Endothelial cell of umbilical vein (primary cell): Measurements from ENCODE around the gene GHRHR. TPM values are rescaled to one million over a fixed set of nuclear protein-coding genes. Genes with fewer than 3 reads are reported as not detected.

Experiments
- BruUV-seq: library from RNA; stranded (reverse); fragments of 400-500 nt; replicated peaks from 2 replicates; lab custom pipeline; 2021; lab: Mats Ljungman, UMichigan
- CTCF ChIA-PET: fragments of 300-600, 350-600 bp; sonication (Branson Sonifier 250); formaldehyde crosslinking; loops from one replicate; lab custom pipeline; 2021; ENCODE audit warnings: antibody characterized with exemption, inconsistent platforms; lab: Charles Lee
- POLR2A ChIA-PET: fragments of 300-600, 350-600 bp; sonication (Branson Sonifier 250); formaldehyde crosslinking; loops from one replicate; lab custom pipeline; 2021; ENCODE audit warnings: antibody characterized with exemption, inconsistent platforms; lab: Charles Lee
- DNase-seq: peaks from one replicate; pipeline ENCODE4 v3.0.0-alpha.2; 2011; ENCODE audit warnings: low read depth, low spot score
- FAIRE-seq: peaks from 2 replicates; lab custom pipeline; 2011; peaks lifted over from hg19 to GRCh38; lab: Jason Lieb, UNC
- H2AFZ ChIP-seq: 2 replicates; pipeline ENCODE4 v1.6.0; 2012; ENCODE audit warnings: low read depth, low read length, control low read depth, inconsistent platforms
- H3K27ac ChIP-seq: 2 replicates; pipeline ENCODE4 v1.5.1; 2011; ENCODE audit warnings: low read depth, mild to moderate bottlenecking, control low read depth, low read length, moderate library complexity; ENCODE audit not compliant: insufficient read depth
- H3K27me3 ChIP-seq, 2 experiments: 2 replicates each; pipeline versions ENCODE4 v1.6.0 to v1.6.1; 2011; ENCODE audit warnings: low read length in 2 of 2, mixed read lengths in 1 of 2; ENCODE audit not compliant: control insufficient read depth in 2 of 2, insufficient read depth in 2 of 2
- H3K36me3 ChIP-seq, 2 experiments: 2 replicates in 1 of 2; 3 replicates in 1 of 2; pipeline ENCODE4 v1.5.1; 2011; ENCODE audit warnings: low read length in 2 of 2, mild to moderate bottlenecking in 1 of 2, moderate library complexity in 1 of 2; ENCODE audit not compliant: control insufficient read depth in 2 of 2, insufficient read depth in 2 of 2; ENCODE audit errors: extremely low read depth in 1 of 2
- H3K4me1 ChIP-seq: 3 replicates; pipeline ENCODE4 v1.5.1; 2011; ENCODE audit warnings: mild to moderate bottlenecking, low read length; ENCODE audit not compliant: control insufficient read depth, insufficient read depth; ENCODE audit errors: extremely low read depth
- H3K4me2 ChIP-seq: 2 replicates; pipeline ENCODE4 v1.6.1; 2011; ENCODE audit warnings: low read length, control low read depth, mixed read lengths; ENCODE audit not compliant: insufficient read depth
- H3K4me3 ChIP-seq, 3 experiments: fragments of 200-600 bp in 1 of 3; sonication (generic), shearing (Covaris generic) in 1 of 3; replicated peaks in 1 of 3; 2 replicates each; pipeline ENCODE4 v1.5.1; 2011 to 2016; ENCODE audit warnings: control low read depth in 3 of 3, low read length in 3 of 3, mild to moderate bottlenecking in 2 of 3, inconsistent platforms in 1 of 3, low read depth in 1 of 3, moderate library complexity in 1 of 3; ENCODE audit not compliant: insufficient read depth in 1 of 3
- H3K79me2 ChIP-seq: 2 replicates; pipeline ENCODE4 v1.6.0; 2012; ENCODE audit warnings: low read length, inconsistent platforms; ENCODE audit not compliant: control insufficient read depth, insufficient read depth
- H3K9ac ChIP-seq: replicated peaks from 2 replicates; pipeline ENCODE3; 2011; ENCODE audit warnings: low read length, control low read depth; ENCODE audit not compliant: insufficient read depth; ENCODE audit errors: extremely low read depth
- H3K9me1 ChIP-seq: replicated peaks from 3 replicates; pipeline ENCODE4 v1.6.0; 2011; ENCODE audit warnings: mild to moderate bottlenecking, low read length; ENCODE audit not compliant: control insufficient read depth, insufficient read depth; ENCODE audit errors: extremely low read depth
- H3K9me3 ChIP-seq: replicated peaks from 2 replicates; pipeline ENCODE4 v1.5.1; 2012; ENCODE audit warnings: low read length, inconsistent platforms; ENCODE audit not compliant: control insufficient read depth, insufficient read depth
- H4K20me1 ChIP-seq: replicated peaks from 2 replicates; pipeline ENCODE3; 2011; ENCODE audit warnings: mild to moderate bottlenecking, low read length; ENCODE audit not compliant: control insufficient read depth, insufficient read depth; ENCODE audit errors: extremely low read depth
- GATA2 ChIP-seq: IDR thresholded peaks from 2 replicates; pipeline ENCODE4 v1.7.0; 2011; ENCODE audit warnings: low read depth, mild to moderate bottlenecking, moderate library complexity, mixed read lengths, low read length; ENCODE audit not compliant: insufficient read length, insufficient read depth
- dilution Hi-C: fragments of 300-500 bp; cut with MboI; formaldehyde crosslinking; loops from one replicate; pipeline ENCODE4 v1.15.0; 2019; ENCODE audit warnings: low sequenced_read_pairs; ENCODE audit not compliant: extremely low pct_ligation_motif_present
- intact Hi-C: fragments of 100-400 bp; cut with micrococcal nuclease; formaldehyde crosslinking; loops from one replicate; pipeline ENCODE4 v1.10.0; 2022
- polyA plus RNA-seq, 4 experiments: library from polyadenylated mRNA; depleted of rRNA in 3 of 4; stranded (reverse) in 3 of 4; unstranded in 1 of 4; fragments of >200 nt; gene quantifications; 2 replicates each; pipeline versions ENCODE4 v1.2.1 to v1.2.3, GENCODE V29; 2011 to 2012; ENCODE audit warnings: missing spikeins in 1 of 4
- total RNA-seq: library from RNA; stranded (reverse); gene quantifications from 2 replicates; pipeline ENCODE4 v1.2.3, GENCODE V29; 2021
- TF ChIP-seq, protein P1 (sequence below): IDR thresholded peaks from 2 replicates; pipeline ENCODE4 v1.6.1; 2011; ENCODE audit not compliant: insufficient read depth, insufficient read length
- TF ChIP-seq, protein P2 (sequence below), 2 donors: IDR thresholded peaks; 1 replicate in 1 of 2; 2 replicates in 1 of 2; pipeline ENCODE4 v1.5.1; 2011; ENCODE audit warnings: low read length in 2 of 2, mild to moderate bottlenecking in 2 of 2, moderate library complexity in 2 of 2, control low read depth in 1 of 2, inconsistent platforms in 1 of 2, low read depth in 1 of 2; ENCODE audit not compliant: insufficient read depth in 1 of 2; ENCODE audit errors: extremely low read depth in 1 of 2

The GHRHR gene
- total and polyA plus RNA-seq, 2 donors (not counting 3 experiments of a cell fraction or from before 2014, with no cell fraction given) = not detected

DNA sequence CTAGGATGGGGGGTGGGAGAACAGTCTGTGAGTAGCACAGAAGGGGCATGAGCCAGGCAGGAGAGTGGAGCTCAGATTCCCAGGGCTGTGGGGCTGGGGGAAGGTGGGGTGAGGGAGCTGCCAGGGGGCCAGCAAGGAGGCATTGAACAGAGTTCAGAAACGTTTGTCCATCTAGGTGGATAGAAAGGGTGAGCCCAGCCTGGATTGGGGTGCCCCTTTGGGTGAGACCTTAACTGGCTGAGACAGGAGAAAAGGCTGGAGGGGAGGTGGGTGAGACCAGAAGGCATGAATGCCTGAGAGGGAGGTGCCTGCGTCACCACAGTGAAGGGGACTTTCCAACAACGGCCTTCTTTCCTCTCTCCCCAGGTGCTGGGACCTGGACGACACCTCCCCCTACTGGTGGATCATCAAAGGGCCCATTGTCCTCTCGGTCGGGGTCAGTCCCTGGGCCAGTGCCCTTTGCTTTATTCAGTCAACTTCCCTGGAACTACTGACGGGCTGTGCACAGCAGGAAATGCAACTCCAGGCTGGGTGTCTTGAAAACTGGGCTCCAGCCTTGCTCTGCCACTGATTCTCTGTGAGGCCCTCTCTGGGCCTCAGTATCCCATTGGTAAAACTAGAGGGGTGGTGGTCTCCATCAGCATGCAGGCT is 11.0 kb downstream of the GHRHR start:
- no peaks in the 10 kb centered on the region for H3K79me2 ChIP-seq
- H3K9me3 ChIP-seq = no peaks in the 10 kb centered on the region
- H3K27me3 ChIP-seq = peaks cover 22 to 29% of the 10 kb centered on the region in 2 experiments
- CTCF ChIA-PET = interaction anchor here (0.7 to 18.6 kb wide), 5 partner anchors 9 to 173 kb away, joined by 3 to 1079 read pairs (median 7); no protein-coding TSS in a partner anchor
- no TSS peak for BruUV-seq
- H3K4me1 ChIP-seq = no peaks in the 10 kb centered on the region
- H3K27ac ChIP-seq = no peak overlapping the region
- H3K36me3 ChIP-seq = no peaks in the 10 kb centered on the region
- intact Hi-C loops (loop anchor here (1.0 to 2.0 kb wide), 4 partner anchors 36 to 234 kb away; no protein-coding TSS in a partner anchor), dilution Hi-C loops (no loop called here)
- no peak overlapping the region for H3K4me3 ChIP-seq
- no peak overlapping the region for H3K4me2 ChIP-seq
- H4K20me1 ChIP-seq = no peaks in the 10 kb centered on the region
- H3K9ac ChIP-seq = no peak overlapping the region
- DNase-seq (peak; percentile 62), FAIRE-seq (peak; percentile 77)
- POLR2A ChIA-PET = no interaction called here
- H3K9me1 ChIP-seq = no peaks in the 10 kb centered on the region
- TF ChIP-seq, protein P1, sequence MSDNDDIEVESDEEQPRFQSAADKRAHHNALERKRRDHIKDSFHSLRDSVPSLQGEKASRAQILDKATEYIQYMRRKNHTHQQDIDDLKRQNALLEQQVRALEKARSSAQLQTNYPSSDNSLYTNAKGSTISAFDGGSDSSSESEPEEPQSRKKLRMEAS = no peak
- no peak for TF ChIP-seq GATA2
- TF ChIP-seq, protein P2, sequence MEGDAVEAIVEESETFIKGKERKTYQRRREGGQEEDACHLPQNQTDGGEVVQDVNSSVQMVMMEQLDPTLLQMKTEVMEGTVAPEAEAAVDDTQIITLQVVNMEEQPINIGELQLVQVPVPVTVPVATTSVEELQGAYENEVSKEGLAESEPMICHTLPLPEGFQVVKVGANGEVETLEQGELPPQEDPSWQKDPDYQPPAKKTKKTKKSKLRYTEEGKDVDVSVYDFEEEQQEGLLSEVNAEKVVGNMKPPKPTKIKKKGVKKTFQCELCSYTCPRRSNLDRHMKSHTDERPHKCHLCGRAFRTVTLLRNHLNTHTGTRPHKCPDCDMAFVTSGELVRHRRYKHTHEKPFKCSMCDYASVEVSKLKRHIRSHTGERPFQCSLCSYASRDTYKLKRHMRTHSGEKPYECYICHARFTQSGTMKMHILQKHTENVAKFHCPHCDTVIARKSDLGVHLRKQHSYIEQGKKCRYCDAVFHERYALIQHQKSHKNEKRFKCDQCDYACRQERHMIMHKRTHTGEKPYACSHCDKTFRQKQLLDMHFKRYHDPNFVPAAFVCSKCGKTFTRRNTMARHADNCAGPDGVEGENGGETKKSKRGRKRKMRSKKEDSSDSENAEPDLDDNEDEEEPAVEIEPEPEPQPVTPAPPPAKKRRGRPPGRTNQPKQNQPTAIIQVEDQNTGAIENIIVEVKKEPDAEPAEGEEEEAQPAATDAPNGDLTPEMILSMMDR (IDR thresholded peaks at IDR 0.05; ENCODE audit: extremely low read depth in 1 of 2, insufficient read depth in 1 of 2, low read depth in 1 of 2, low read length in 2 of 2) = peak; percentile 61 to 81
- no peak overlapping the region for H2AFZ ChIP-seq
